HepG2 (cell line): Measurements from ENCODE around the gene TBC1D24. TPM values are rescaled to one million over a fixed set of nuclear protein-coding genes. Genes with fewer than 3 reads are reported as not detected.

Experiments
- BORCS8-MEF2B ChIP-seq: sonication (generic); formaldehyde crosslinking; IDR thresholded peaks from 2 replicates; pipeline ENCODE4 v1.8.0; 2022; ENCODE audit warnings: mild to moderate bottlenecking, missing genetic modification reagents
- FIP1L1 ChIP-seq: fragments of 200-400 bp; formaldehyde crosslinking; IDR thresholded peaks from 2 replicates; pipeline ENCODE4 v1.6.1; 2018; ENCODE audit warnings: low read depth, mild to moderate bottlenecking, low read length, moderate library complexity, borderline replicate concordance; ENCODE audit not compliant: insufficient read depth
- FOXK1 ChIP-seq: sonication (generic); formaldehyde crosslinking; IDR thresholded peaks from 2 replicates; pipeline ENCODE4 v1.4.0; 2020; ENCODE audit warnings: low read depth, missing genetic modification reagents, borderline replicate concordance
- KDM2A ChIP-seq: sonication (generic); formaldehyde crosslinking; IDR thresholded peaks from 2 replicates; pipeline ENCODE4 v1.4.0; 2020; ENCODE audit warnings: low read depth, missing genetic modification reagents, borderline replicate concordance
- KLF6 ChIP-seq: IDR thresholded peaks from 2 replicates; pipeline ENCODE4 v1.8.0; 2016; ENCODE audit warnings: missing biosample characterization, missing genetic modification reagents
- MAF1 ChIP-seq: sonication (generic); formaldehyde crosslinking; IDR thresholded peaks from 2 replicates; pipeline ENCODE4 v1.5.0; 2020; ENCODE audit warnings: missing genetic modification reagents, borderline replicate concordance
- MEIS2 ChIP-seq: sonication (generic); formaldehyde crosslinking; IDR thresholded peaks from 2 replicates; pipeline ENCODE4 v1.9.0; 2021; ENCODE audit warnings: mild to moderate bottlenecking, missing genetic modification reagents
- NR2F6 ChIP-seq, 2 experiments: IDR thresholded peaks; 2 replicates each; pipeline ENCODE4 v1.6.1; 2016; ENCODE audit warnings: antibody characterized with exemption in 1 of 2, mild to moderate bottlenecking in 1 of 2
- ONECUT2 ChIP-seq: sonication (generic); formaldehyde crosslinking; IDR thresholded peaks from 2 replicates; pipeline ENCODE4 v1.4.0; 2020; ENCODE audit warnings: missing genetic modification reagents
- RNF2 ChIP-seq: fragments of 450-650 bp; conservative IDR thresholded peaks from 2 replicates; pipeline ENCODE4 v1.6.1; 2016; ENCODE audit warnings: low read depth
- SIX1 ChIP-seq: sonication (generic); formaldehyde crosslinking; IDR thresholded peaks from 2 replicates; pipeline ENCODE4 v1.4.0; 2020; ENCODE audit warnings: missing genetic modification reagents, borderline replicate concordance
- SMAD1 ChIP-seq: sonication (generic); formaldehyde crosslinking; IDR thresholded peaks from 2 replicates; pipeline ENCODE4 v1.4.0; 2020; ENCODE audit warnings: missing genetic modification reagents, low read depth, mild to moderate bottlenecking, borderline replicate concordance
- TBX2 ChIP-seq: sonication (generic); formaldehyde crosslinking; IDR thresholded peaks from 2 replicates; pipeline ENCODE4 v1.5.0; 2020; ENCODE audit warnings: missing genetic modification reagents, mild to moderate bottlenecking, borderline replicate concordance
- ZBTB26 ChIP-seq: IDR thresholded peaks from 2 replicates; pipeline ENCODE4 v1.6.1; 2016; ENCODE audit warnings: missing compliant biosample characterization, missing genetic modification reagents, borderline replicate concordance
- ZBTB7A ChIP-seq: sonication (generic); formaldehyde crosslinking; IDR thresholded peaks from 2 replicates; pipeline ENCODE4 v1.8.0; 2022; ENCODE audit warnings: mild to moderate bottlenecking, missing genetic modification reagents
- ZC3H4 ChIP-seq: sonication (generic); formaldehyde crosslinking; IDR thresholded peaks from 2 replicates; pipeline ENCODE4 v1.4.0; 2020; ENCODE audit warnings: missing genetic modification reagents, borderline replicate concordance
- ZNF20 ChIP-seq: sonication (generic); formaldehyde crosslinking; IDR thresholded peaks from 2 replicates; pipeline ENCODE4 v1.4.0; 2020; ENCODE audit warnings: mild to moderate bottlenecking, moderate library complexity, missing genetic modification reagents
- ZNF331 ChIP-seq: sonication (generic); formaldehyde crosslinking; IDR thresholded peaks from 2 replicates; pipeline ENCODE4 v1.4.0; 2020; ENCODE audit warnings: missing genetic modification reagents
- ZNF605 ChIP-seq: sonication (generic); formaldehyde crosslinking; IDR thresholded peaks from 2 replicates; pipeline ENCODE4 v1.8.0; 2022; ENCODE audit warnings: mild to moderate bottlenecking, missing genetic modification reagents
- ZNF678 ChIP-seq: sonication (generic); formaldehyde crosslinking; IDR thresholded peaks from 2 replicates; pipeline ENCODE4 v1.4.0; 2020; ENCODE audit warnings: mild to moderate bottlenecking, missing genetic modification reagents
- ZNF841 ChIP-seq: sonication (generic); formaldehyde crosslinking; IDR thresholded peaks from 2 replicates; pipeline ENCODE4 v1.8.1; 2023; ENCODE audit warnings: missing genetic modification reagents, borderline replicate concordance
- polyA plus RNA-seq, 8 experiments: library from polyadenylated mRNA; depleted of rRNA in 3 of 8; stranded (reverse) in 7 of 8; unstranded in 1 of 8; fragments of >200 nt; fragmentation: Illumina TruSeq in 4 of 8; extraction: Trizol in 4 of 8; gene quantifications; 2 replicates each; pipeline versions ENCODE4 v1.2.1 to v1.2.3, GENCODE V29; 2011 to 2016; ENCODE audit warnings: low read depth in 4 of 8, missing spikeins in 1 of 8, mixed read lengths in 1 of 8; ENCODE audit not compliant: insufficient read depth in 1 of 8
- total RNA-seq, 5 experiments: library from RNA; depleted of rRNA; stranded (reverse); fragments of >200 nt; fragmentation: Illumina TruSeq; extraction: Trizol; gene quantifications; 2 replicates each; pipeline ENCODE4 v1.2.3, GENCODE V29; 2016; ENCODE audit warnings: low read depth in 1 of 5
- TF ChIP-seq, protein P1 (sequence below): sonication (generic); formaldehyde crosslinking; IDR thresholded peaks from 2 replicates; pipeline ENCODE4 v1.4.0; 2020; ENCODE audit warnings: missing genetic modification reagents, borderline replicate concordance
- TF ChIP-seq, protein P2 (sequence below): sonication (generic); formaldehyde crosslinking; IDR thresholded peaks from 2 replicates; pipeline ENCODE4 v1.9.0; 2021; ENCODE audit warnings: missing genetic modification reagents, borderline replicate concordance

The TBC1D24 gene
- total and polyA plus RNA-seq, 2 of the 13 experiments (the other 11 are each of a cell fraction or from before 2014, with no cell fraction given) = 7.7 to 13.7 TPM

GRCh38 chr16:2471653-2472487 lies 3.1 kb upstream of the TBC1D24 start (continued):
- TF ChIP-seq ZNF841 (CRISPR knock-in tag) (no peak), ZNF20 (CRISPR knock-in tag) (no peak), NR2F6 (IDR thresholded peaks at IDR 0.05) (no peak; the same call in 1 of the 2 replicates), NR2F6 (CRISPR knock-in tag; IDR thresholded peaks at IDR 0.05) (peak; percentile 42; the same call in 1 of the 2 replicates), RNF2 (peak; percentile 71; the same call in 1 of the 2 replicates), ZNF605 (CRISPR knock-in tag) (peak; percentile 46; the same call in 1 of the 2 replicates), FOXK1 (CRISPR knock-in tag) (no peak), TBX2 (0 out of 2 replicates have a peak, but pooled peaks have one; percentile 15), MAF1 (CRISPR knock-in tag) (no peak), KLF6 (CRISPR knock-in tag) (0 out of 2 replicates have a peak, but pooled peaks have one; percentile 27), ZNF678 (CRISPR knock-in tag) (0 out of 2 replicates have a peak, but pooled peaks have one; percentile 26), MEIS2 (CRISPR knock-in tag) (0 out of 2 replicates have a peak, but pooled peaks have one; percentile 33), ZC3H4 (no peak), ZNF331 (no peak), ONECUT2 (CRISPR knock-in tag) (no peak), ZBTB26 (CRISPR knock-in tag) (0 out of 2 replicates have a peak, but pooled peaks have one; percentile 22), SMAD1 (no peak), SIX1 (CRISPR knock-in tag) (no peak), FIP1L1 (no peak), KDM2A (CRISPR knock-in tag) (peak; percentile 48; the same call in 1 of the 2 replicates), ZBTB7A (CRISPR knock-in tag) (0 out of 2 replicates have a peak, but pooled peaks have one; percentile 32), BORCS8-MEF2B (CRISPR knock-in tag) (no peak)
- TF ChIP-seq, protein P1, sequence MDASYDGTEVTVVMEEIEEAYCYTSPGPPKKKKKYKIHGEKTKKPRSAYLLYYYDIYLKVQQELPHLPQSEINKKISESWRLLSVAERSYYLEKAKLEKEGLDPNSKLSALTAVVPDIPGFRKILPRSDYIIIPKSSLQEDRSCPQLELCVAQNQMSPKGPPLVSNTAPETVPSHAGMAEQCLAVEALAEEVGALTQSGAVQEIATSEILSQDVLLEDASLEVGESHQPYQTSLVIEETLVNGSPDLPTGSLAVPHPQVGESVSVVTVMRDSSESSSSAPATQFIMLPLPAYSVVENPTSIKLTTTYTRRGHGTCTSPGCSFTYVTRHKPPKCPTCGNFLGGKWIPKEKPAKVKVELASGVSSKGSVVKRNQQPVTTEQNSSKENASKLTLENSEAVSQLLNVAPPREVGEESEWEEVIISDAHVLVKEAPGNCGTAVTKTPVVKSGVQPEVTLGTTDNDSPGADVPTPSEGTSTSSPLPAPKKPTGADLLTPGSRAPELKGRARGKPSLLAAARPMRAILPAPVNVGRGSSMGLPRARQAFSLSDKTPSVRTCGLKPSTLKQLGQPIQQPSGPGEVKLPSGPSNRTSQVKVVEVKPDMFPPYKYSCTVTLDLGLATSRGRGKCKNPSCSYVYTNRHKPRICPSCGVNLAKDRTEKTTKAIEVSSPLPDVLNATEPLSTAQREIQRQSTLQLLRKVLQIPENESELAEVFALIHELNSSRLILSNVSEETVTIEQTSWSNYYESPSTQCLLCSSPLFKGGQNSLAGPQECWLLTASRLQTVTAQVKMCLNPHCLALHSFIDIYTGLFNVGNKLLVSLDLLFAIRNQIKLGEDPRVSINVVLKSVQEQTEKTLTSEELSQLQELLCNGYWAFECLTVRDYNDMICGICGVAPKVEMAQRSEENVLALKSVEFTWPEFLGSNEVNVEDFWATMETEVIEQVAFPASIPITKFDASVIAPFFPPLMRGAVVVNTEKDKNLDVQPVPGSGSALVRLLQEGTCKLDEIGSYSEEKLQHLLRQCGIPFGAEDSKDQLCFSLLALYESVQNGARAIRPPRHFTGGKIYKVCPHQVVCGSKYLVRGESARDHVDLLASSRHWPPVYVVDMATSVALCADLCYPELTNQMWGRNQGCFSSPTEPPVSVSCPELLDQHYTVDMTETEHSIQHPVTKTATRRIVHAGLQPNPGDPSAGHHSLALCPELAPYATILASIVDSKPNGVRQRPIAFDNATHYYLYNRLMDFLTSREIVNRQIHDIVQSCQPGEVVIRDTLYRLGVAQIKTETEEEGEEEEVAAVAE = no peak
- TF ChIP-seq, protein P2, sequence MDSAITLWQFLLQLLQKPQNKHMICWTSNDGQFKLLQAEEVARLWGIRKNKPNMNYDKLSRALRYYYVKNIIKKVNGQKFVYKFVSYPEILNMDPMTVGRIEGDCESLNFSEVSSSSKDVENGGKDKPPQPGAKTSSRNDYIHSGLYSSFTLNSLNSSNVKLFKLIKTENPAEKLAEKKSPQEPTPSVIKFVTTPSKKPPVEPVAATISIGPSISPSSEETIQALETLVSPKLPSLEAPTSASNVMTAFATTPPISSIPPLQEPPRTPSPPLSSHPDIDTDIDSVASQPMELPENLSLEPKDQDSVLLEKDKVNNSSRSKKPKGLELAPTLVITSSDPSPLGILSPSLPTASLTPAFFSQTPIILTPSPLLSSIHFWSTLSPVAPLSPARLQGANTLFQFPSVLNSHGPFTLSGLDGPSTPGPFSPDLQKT = no peak
